ENCODE results near the gene CD151. TPM values are rescaled to one million over a fixed set of nuclear protein-coding genes. Genes with fewer than 3 reads are reported as not detected.
A peak's percentile ranks its signal among the peaks of the same experiment; 100 is the strongest.

CD151 gene
- total RNA-seq, 6 donors from 2014 or later = 179 to 545 (median 421) TPM

GRCh38 chr11:883527-883926 is 50.8 kb downstream of the CD151 start:
- TF ChIP-seq CTCF (IDR thresholded peaks at IDR 0.05) = no peak
- TF ChIP-seq POLR2A (IDR thresholded peaks at IDR 0.05) = no peak
- no peak for TF ChIP-seq POLR2AphosphoS5 (IDR thresholded peaks at IDR 0.05)
- no peak for TF ChIP-seq EP300 (IDR thresholded peaks at IDR 0.05)
- WGBS, 2 donors = 96% methylated on average over 9 of the region's 10 CpGs; no CpG with 5 or more reads in 1 of the 2 donors
- H3K9me3 ChIP-seq = no peaks in the 10 kb centered on the region

GRCh38 chr11:884578-885070 is 51.9 kb downstream of the CD151 start:
- peak in 1 of 2 donors; percentile 77 for DNase-seq
- no peak for ATAC-seq (ENCODE audit: low FRiP score in 2 of 2)
- TF ChIP-seq POLR2A (IDR thresholded peaks at IDR 0.05) (no peak), CTCF (IDR thresholded peaks at IDR 0.05) (no peak), EP300 (IDR thresholded peaks at IDR 0.05) (no peak), POLR2AphosphoS5 (IDR thresholded peaks at IDR 0.05) (no peak)
- Histone ChIP-seq H3K27ac (no peak overlapping the region), H3K4me3 (no peak overlapping the region), H3K9me3 (no peaks in the 10 kb centered on the region), H3K36me3 (peaks cover 0 to 56% (median 25%) of the 10 kb centered on the region in 4 donors), H3K27me3 (no peaks in the 10 kb centered on the region), H3K4me1 (no peaks in the 10 kb centered on the region)
- 88 to 89% methylated on average over 11 to 16 of the region's 16 CpGs for WGBS, 2 donors

More at GRCh38 chr11:883527-883926, 50.8 kb downstream of the CD151 start:
- ATAC-seq (ENCODE audit: low FRiP score in 2 of 2) (no peak), DNase-seq (peak in 1 of 2 donors; percentile 62)
- peaks cover 0 to 58% (median 28%) of the 10 kb centered on the region in 4 donors for H3K36me3 ChIP-seq
- no peak overlapping the region for H3K27ac ChIP-seq
- no peaks in the 10 kb centered on the region for H3K4me1 ChIP-seq
- H3K4me3 ChIP-seq = no peak overlapping the region
- no peaks in the 10 kb centered on the region for H3K27me3 ChIP-seq

GRCh38 chr11:886568-886967 is 53.8 kb downstream of the CD151 start:
- ATAC-seq (ENCODE audit: low FRiP score in 2 of 2) (no peak), DNase-seq (peak in 1 of 2 donors; percentile 50)
- peaks cover 0 to 45% (median 21%) of the 10 kb centered on the region in 4 donors for H3K36me3 ChIP-seq
- no peaks in the 10 kb centered on the region for H3K4me1 ChIP-seq
- H3K27ac ChIP-seq = no peak overlapping the region
- no peaks in the 10 kb centered on the region for H3K27me3 ChIP-seq
- no peaks in the 10 kb centered on the region for H3K9me3 ChIP-seq
- no peak for TF ChIP-seq EP300 (IDR thresholded peaks at IDR 0.05)
- no peak for TF ChIP-seq CTCF (IDR thresholded peaks at IDR 0.05)
- no peak for TF ChIP-seq POLR2A (IDR thresholded peaks at IDR 0.05)
- no peak for TF ChIP-seq POLR2AphosphoS5 (IDR thresholded peaks at IDR 0.05)
- no peak overlapping the region for H3K4me3 ChIP-seq
- 95 to 96% methylated on average over 17 of the region's 17 CpGs for WGBS, 2 donors

- no peak for TF ChIP-seq EP300 (IDR thresholded peaks at IDR 0.05)
- no peak overlapping the region for H3K27ac ChIP-seq
- H3K9me3 ChIP-seq = no peaks in the 10 kb centered on the region
- 90 to 99% methylated on average over 2 to 13 of the region's 14 CpGs for WGBS, 2 donors
- H3K4me1 ChIP-seq = no peaks in the 10 kb centered on the region
- DNase-seq (peak in 1 of 2 donors; percentile 53), ATAC-seq (ENCODE audit: low FRiP score in 2 of 2) (no peak)
- H3K4me3 ChIP-seq = no peak overlapping the region
- H3K27me3 ChIP-seq = no peaks in the 10 kb centered on the region
- peaks cover 0 to 42% (median 20%) of the 10 kb centered on the region in 4 donors for H3K36me3 ChIP-seq
Observed at GRCh38 chr11:887589-887988, 54.8 kb downstream of the CD151 start.

Small RNA genes within 50 kb of the gene (small RNA-seq; reads per million reads assigned to genes)
- gene SNORA52 = 0 reads per million in 4 donors

Other genes starting within 250 kb of the CD151 start
- gene IRF7, start 217.0 kb upstream of the CD151 start, total RNA-seq = 100 to 1,000 TPM in 2 of 6 donors, 10 to 100 TPM in 4; 32.6 to 123 (median 56.2) TPM
- under 1 TPM in 1 of 6 donors, not detected in 5; 0.40 TPM for gene CDHR5, start 208.0 kb upstream of the CD151 start, total RNA-seq
- gene SCT, start 205.8 kb upstream of the CD151 start, total RNA-seq = under 1 TPM in 1 of 6 donors, not detected in 5; 0.72 TPM
- gene DRD4, start 195.7 kb upstream of the CD151 start, total RNA-seq = 1 to 10 TPM in 3 of 6 donors, under 1 TPM in 1, not detected in 2; 0.54 to 4.2 (median 1.5) TPM
- gene DEAF1, start 137.7 kb upstream of the CD151 start, total RNA-seq = 10 to 100 TPM; 23.9 to 87.3 (median 35.6) TPM
- gene TMEM80, start 137.1 kb upstream of the CD151 start, total RNA-seq = 10 to 100 TPM; 28.6 to 62.9 (median 36.1) TPM
- 100 to 1,000 TPM; 120 to 497 (median 199) TPM for gene EPS8L2, start 126.7 kb upstream of the CD151 start, total RNA-seq
- gene TALDO1, start 85.5 kb upstream of the CD151 start, total RNA-seq = 100 to 1,000 TPM; 163 to 313 (median 217) TPM
- gene GATD1, start 55.5 kb upstream of the CD151 start, total RNA-seq = 10 to 100 TPM; 14.8 to 77.7 (median 63.6) TPM
- gene CEND1, start 42.9 kb upstream of the CD151 start, total RNA-seq = not detected
- gene SLC25A22, start 34.7 kb upstream of the CD151 start, total RNA-seq = 10 to 100 TPM; 13.6 to 29.3 (median 22.3) TPM
- gene PIDD1, start 27.7 kb upstream of the CD151 start, total RNA-seq = 10 to 100 TPM in 5 of 6 donors, 1 to 10 TPM in 1; 5.2 to 76.5 (median 15.4) TPM
- gene RPLP2, start 23.0 kb upstream of the CD151 start, total RNA-seq = 1,000 to 10,000 TPM in 2 of 6 donors, 100 to 1,000 TPM in 4; 451 to 1,926 (median 773) TPM
- 100 to 1,000 TPM in 4 of 6 donors, 10 to 100 TPM in 2; 74.5 to 303 (median 164) TPM for gene PNPLA2, start 14.0 kb upstream of the CD151 start, total RNA-seq
- 100 to 1,000 TPM in 1 of 6 donors, 10 to 100 TPM in 5; 29.0 to 157 (median 41.4) TPM for gene CRACR2B, start 5.0 kb upstream of the CD151 start, total RNA-seq
- 100 to 1,000 TPM in 3 of 6 donors, 10 to 100 TPM in 3; 34.1 to 168 (median 102) TPM for gene POLR2L, start 9.6 kb downstream of the CD151 start, total RNA-seq
- 100 to 1,000 TPM in 5 of 6 donors, 10 to 100 TPM in 1; 91.3 to 181 (median 169) TPM for gene TSPAN4, start 9.9 kb downstream of the CD151 start, total RNA-seq
- gene CHID1, start 77.9 kb downstream of the CD151 start, total RNA-seq = 100 to 1,000 TPM in 1 of 6 donors, 10 to 100 TPM in 5; 34.6 to 144 (median 59.1) TPM
- gene AP2A2, start 92.9 kb downstream of the CD151 start, total RNA-seq = 100 to 1,000 TPM in 3 of 6 donors, 10 to 100 TPM in 3; 55.7 to 273 (median 103) TPM
- gene MUC6, start 203.8 kb downstream of the CD151 start, total RNA-seq = 1 to 10 TPM in 1 of 6 donors, under 1 TPM in 2, not detected in 3; 0.06 to 4.2 (median 0.51) TPM
- under 1 TPM in 2 of 6 donors, not detected in 4; 0.11 to 0.84 TPM for gene MUC2, start 241.9 kb downstream of the CD151 start, total RNA-seq